GM19463 (cell line): Measurements from ENCODE around the gene FEZF1.
A peak's percentile ranks its signal among the peaks of the same experiment; 100 is the strongest.

ENCODE experiments used
- ATAC-seq: cut with Tn5 transposase; IDR thresholded peaks from one replicate; pipeline ENCODE4 v1.9.1; 2021; ENCODE audit warnings: mild to moderate bottlenecking, moderate library complexity; ENCODE audit not compliant: unreplicated experiment

FEZF1 gene

DNA sequence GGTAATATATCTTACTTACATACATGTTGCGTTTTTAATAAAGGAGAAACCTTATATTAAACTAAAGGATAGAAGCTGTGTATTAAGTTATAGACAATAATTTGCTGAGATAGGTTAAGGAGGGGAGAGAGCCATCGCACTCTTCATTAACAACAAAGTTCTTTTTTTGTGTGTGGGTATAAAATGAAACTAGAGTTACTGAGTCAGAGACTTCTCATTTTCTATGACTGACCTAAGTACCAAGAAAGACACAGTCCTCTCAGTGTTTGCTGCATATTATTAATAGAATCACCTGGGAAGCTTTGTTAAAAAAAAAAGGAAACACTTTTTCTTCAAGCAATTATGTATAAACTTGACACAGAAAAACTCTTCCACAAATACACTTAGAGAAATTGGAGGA lies 31.4 kb downstream of the FEZF1 start:
- peak; percentile 48 for ATAC-seq

DNA sequence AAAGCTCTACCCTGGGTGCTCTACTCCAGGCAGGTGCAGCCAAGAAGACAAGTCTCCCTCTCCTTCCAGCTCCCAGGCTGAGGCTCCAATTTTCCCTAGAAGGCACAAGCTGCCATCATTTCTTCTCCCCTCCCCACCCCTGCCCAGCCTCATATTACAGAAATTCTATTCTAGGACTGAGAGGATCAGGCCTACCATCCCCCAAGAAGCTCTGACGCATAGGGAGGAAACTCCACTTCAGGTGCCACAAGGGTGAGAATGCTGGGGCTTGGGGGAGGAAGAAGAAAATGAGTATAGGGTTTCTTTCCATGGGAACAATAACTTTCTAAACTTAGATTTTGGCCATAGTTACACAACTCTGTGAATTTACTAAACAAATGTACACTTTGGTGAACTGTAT lies 35.3 kb downstream of the FEZF1 start:
- no peak for ATAC-seq

DNA sequence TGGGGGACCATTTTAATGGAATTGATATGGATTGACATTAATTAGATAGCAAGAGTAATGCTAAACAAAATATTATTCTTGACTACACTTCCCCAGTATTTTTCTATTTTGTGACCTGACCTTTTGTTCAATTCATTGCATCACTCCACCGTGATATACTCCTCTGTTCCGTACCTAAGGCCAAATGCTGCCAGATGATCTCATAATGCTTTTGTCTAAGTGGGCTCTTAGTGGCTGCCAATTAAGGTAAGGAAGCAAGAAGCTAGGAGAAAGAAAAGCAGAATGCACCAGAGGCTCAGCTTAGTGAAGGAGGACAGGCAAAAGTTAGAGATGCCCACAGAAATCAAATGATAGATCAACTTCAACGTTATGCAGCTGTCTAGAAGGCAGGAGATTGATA lies 36.4 kb downstream of the FEZF1 start:
- no peak for ATAC-seq

DNA sequence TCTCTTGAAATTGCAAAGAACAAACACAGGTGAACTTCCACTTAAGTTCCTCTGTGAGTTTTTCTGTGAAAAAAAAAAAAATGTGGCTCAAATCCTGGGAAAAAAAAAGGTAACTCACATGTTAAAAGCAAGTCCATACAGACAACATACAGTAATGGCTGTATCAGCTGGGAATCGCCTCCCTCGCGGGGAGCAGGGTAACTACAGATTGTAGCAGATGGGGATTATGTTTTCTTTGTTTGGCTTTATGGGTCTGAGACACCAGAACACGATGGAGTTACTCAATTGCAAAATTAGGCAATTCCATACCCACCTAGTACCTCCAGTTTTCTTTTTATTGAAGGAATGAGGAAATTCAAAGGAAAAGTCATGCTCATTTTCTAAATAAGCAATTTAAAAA lies 42.3 kb downstream of the FEZF1 start:
- ATAC-seq = no peak

DNA sequence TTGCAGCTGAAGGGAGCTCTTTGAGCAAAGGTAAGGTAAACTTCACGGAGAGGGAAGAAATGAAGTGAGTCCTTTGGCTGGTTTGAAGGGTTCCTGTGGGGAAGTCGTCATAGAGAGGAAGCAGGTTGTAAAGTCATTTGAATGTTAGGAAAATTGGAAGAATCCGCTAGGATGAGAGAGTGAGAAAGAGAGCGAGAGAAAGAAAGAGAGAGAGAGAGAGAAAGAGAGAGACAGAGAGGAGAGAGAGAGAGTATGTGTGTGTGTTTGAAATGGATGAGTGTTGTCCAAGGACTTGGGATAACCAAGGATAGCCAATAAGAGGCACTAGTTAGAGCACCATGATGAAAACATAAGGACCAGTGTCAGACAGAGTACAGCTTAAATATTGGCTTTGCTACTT lies 43.1 kb downstream of the FEZF1 start:
- ATAC-seq = no peak

DNA sequence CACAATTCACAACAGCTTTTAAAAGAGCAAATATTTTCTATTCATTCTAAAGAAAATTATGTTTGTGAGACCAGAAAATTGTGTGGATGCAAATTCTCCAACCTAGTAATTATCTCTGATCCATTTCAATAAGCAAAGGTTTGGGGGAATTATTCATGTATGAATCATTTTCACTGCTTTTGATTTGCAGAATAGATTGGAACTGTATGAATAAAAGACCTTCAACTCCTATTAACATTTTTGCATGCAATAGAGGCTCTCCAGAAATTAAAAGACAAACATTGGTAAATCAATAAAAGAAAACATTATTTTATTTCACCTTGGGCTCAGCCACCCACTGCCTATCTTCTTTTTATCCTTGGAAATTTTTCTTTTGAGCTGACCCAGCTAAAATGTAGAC lies 43.5 kb downstream of the FEZF1 start:
- no peak for ATAC-seq

DNA sequence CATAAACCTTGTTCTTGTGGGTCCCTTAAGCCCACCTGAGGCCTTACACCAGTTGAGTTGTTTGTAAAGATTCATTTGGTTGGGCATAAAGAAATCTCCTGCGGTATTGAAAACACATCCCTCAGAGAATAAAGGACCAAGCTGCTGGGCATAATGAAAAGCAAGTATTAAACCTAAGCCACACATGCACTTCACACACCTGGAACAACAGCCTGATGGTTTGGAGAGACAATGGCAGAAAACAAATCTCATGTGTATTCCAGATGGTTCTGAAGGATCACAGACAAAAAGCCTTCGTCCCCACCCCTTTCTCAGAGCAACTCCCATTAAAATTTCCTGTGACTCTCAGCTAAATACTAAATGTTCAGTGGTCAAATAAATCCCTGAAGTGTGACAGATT lies 44.2 kb downstream of the FEZF1 start:
- no peak for ATAC-seq

DNA sequence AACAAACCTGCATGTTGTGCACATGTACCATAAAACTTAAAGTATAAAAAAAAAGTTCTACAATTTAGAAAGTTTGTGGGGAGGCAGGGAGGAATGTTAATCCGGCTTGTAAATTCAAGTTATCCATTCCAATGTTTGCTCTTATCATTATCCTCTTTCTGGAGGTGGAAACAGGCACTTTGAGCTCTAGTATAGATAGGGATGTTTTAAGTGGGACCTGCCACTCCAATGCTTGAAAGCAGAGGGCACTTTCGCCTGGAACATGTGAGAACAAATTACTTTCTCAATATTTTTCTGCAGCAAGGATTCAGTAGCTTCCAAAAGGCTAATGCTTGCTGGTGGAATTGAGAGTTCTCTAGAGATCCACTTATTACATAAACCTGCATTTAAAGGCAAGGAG lies 45.6 kb downstream of the FEZF1 start:
- ATAC-seq = no peak

DNA sequence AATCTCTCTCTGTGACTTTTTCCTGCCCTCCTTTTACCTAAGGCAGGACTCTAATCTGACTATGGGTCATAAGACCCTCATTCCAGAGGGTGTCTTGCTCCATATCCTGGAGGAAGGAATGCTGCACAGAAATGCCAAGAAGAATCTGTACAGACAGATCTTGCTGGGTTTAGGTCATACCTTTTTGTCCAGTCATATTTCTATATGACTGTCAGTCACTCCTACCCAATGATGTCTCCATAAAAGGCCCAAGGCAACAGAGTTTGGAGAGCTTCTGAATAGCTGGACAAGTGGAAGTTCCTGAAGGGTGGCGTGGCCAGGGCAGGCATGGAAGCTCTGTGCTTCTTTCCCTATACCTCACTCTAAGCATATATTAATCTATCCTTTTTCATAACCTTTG lies 47.5 kb downstream of the FEZF1 start:
- no peak for ATAC-seq

DNA sequence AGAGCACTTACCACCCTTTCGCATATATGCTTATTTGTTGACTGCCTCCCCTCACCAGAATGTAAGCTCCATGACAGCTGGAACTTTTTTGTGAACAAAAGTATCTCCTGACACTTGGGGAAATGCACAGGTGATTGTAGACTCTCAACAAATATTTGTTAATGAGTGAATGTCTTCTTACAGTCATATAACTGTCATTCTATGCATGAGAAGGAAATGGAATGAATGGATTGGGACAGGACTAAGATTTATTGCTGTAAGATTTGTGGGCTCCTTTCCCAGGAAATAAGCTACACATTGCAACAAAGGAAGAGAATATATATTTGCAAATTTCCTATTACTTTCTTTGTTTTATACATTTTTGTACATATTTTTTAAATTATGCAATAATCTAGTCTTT lies 48.5 kb downstream of the FEZF1 start:
- ATAC-seq = no peak

DNA sequence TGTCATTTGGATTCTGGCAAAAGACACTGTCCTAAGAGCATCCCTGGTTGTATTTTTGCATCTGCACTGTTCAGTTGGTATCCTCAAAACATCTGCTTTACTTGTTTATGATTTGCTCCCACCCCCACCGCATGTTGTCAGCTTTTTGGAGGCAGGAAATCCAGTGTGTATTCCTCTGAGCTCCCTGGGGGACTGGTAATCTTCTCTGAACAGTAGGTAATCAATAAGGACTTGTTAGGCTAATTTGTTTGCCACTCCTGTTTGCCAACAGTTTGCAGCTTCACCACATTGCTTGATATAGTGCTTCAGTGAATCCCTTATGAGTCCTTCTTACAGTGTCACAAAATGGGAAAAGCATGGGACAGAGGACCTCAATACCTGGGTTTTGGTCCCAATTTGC lies 49.1 kb downstream of the FEZF1 start:
- ATAC-seq = no peak
